ENCODE measurements around the gene PTPN22. TPM values are rescaled to one million over a fixed set of nuclear protein-coding genes. Genes with fewer than 3 reads are reported as not detected.

PTPN22 gene
- total RNA-seq, 4 donors from 2014 or later: 0.27 to 1.4 (median 1.1) TPM

GRCh38 chr1:113898241-113898814 is 26.8 kb upstream of the PTPN22 start:
- TF ChIP-seq, protein P1, sequence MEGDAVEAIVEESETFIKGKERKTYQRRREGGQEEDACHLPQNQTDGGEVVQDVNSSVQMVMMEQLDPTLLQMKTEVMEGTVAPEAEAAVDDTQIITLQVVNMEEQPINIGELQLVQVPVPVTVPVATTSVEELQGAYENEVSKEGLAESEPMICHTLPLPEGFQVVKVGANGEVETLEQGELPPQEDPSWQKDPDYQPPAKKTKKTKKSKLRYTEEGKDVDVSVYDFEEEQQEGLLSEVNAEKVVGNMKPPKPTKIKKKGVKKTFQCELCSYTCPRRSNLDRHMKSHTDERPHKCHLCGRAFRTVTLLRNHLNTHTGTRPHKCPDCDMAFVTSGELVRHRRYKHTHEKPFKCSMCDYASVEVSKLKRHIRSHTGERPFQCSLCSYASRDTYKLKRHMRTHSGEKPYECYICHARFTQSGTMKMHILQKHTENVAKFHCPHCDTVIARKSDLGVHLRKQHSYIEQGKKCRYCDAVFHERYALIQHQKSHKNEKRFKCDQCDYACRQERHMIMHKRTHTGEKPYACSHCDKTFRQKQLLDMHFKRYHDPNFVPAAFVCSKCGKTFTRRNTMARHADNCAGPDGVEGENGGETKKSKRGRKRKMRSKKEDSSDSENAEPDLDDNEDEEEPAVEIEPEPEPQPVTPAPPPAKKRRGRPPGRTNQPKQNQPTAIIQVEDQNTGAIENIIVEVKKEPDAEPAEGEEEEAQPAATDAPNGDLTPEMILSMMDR (IDR thresholded peaks at IDR 0.05): no peak
- TF ChIP-seq POLR2AphosphoS5 (IDR thresholded peaks at IDR 0.05) (no peak), POLR2A (IDR thresholded peaks at IDR 0.05) (no peak), EP300 (IDR thresholded peaks at IDR 0.05) (no peak)
- H3K4me3 ChIP-seq: no peak overlapping the region
- H3K9me3 ChIP-seq: no peaks in the 10 kb centered on the region
- 100% methylated on average over 1 of the region's 1 CpG for WGBS, 2 donors (ENCODE audit: low coverage in 1 of 2)
- no peaks in the 10 kb centered on the region for H3K27me3 ChIP-seq
- peaks cover 0 to 12% (median 2%) of the 10 kb centered on the region in 3 donors for H3K4me1 ChIP-seq
- no peak for ATAC-seq
- no peak overlapping the region for H3K27ac ChIP-seq
- peaks cover 0 to 89% of the 10 kb centered on the region in 2 donors for H3K36me3 ChIP-seq

DNA sequence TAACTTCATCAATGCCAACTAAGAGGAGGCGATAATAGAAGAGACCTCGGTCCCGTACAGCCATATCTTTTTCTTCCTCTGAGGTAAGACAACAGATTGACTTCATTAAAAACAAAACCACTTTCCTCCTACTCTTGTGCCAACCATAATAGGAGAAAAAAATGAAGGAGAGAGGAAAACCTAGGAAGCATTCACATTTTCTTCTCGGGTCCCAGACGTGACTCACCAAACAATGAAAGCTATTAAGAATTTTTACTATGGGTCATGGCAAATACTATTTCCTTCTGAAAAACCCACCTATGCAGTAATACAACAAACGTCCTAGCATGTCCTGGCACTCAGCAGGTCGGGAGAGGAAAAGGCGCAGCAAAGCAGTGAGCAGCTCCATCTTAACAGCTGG is 24.4 kb upstream of the PTPN22 start:
- H3K27ac ChIP-seq: no peak overlapping the region
- H3K9me3 ChIP-seq: no peaks in the 10 kb centered on the region
- TF ChIP-seq POLR2A (IDR thresholded peaks at IDR 0.05): no peak
- TF ChIP-seq, protein P1 (IDR thresholded peaks at IDR 0.05): no peak
- no peak for TF ChIP-seq POLR2AphosphoS5 (IDR thresholded peaks at IDR 0.05)
- WGBS, 2 donors (ENCODE audit: low coverage in 1 of 2): 85 to 88% methylated on average over 6 to 8 of the region's 8 CpGs
- no peaks in the 10 kb centered on the region for H3K27me3 ChIP-seq
- H3K4me1 ChIP-seq: peaks cover 0 to 4% (median 0%) of the 10 kb centered on the region in 3 donors
- no peak for ATAC-seq
- peaks cover 0 to 71% of the 10 kb centered on the region in 2 donors for H3K36me3 ChIP-seq
- no peak overlapping the region for H3K4me3 ChIP-seq

- WGBS, 2 donors (ENCODE audit: low coverage in 1 of 2): 49 to 71% methylated on average over 3 to 6 of the region's 6 CpGs
- no peak overlapping the region for H3K4me3 ChIP-seq
- peaks cover 0 to 63% of the 10 kb centered on the region in 2 donors for H3K36me3 ChIP-seq
- TF ChIP-seq, protein P1 (IDR thresholded peaks at IDR 0.05): no peak
- TF ChIP-seq POLR2AphosphoS5 (IDR thresholded peaks at IDR 0.05): no peak
- TF ChIP-seq POLR2A (IDR thresholded peaks at IDR 0.05): no peak
- no peak for TF ChIP-seq EP300 (IDR thresholded peaks at IDR 0.05)
- ATAC-seq: peak; percentile 66
- no peaks in the 10 kb centered on the region for H3K9me3 ChIP-seq
- peak overlapping the region in 1 of 4 donors; percentile 35 for H3K27ac ChIP-seq
- H3K27me3 ChIP-seq: no peaks in the 10 kb centered on the region
- H3K4me1 ChIP-seq: peaks cover 0 to 4% (median 0%) of the 10 kb centered on the region in 3 donors
Measured at GRCh38 chr1:113895098-113895497, 23.6 kb upstream of the PTPN22 start.

DNA sequence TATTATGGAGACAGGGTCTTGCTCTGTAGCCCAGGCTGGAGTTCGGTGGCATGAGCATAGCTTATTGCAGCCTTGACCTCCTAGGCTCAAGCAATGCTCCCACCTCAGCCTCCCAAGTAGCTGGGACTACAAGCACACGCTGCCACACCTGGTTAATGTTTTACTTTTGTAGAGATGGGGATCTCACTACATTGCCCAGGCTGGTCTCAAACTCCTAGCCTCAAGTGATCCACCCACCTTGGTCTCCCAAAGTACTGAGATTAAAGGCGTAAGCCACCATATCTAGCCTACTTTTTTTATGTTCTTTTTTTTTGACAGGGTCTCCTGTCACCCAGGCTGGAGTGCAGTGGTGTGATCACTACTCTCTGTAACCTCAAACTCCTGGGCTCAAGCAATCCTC is 21.8 kb upstream of the PTPN22 start:
- H3K4me3 ChIP-seq: no peak overlapping the region
- TF ChIP-seq, protein P1 (IDR thresholded peaks at IDR 0.05): no peak
- no peak for TF ChIP-seq POLR2A (IDR thresholded peaks at IDR 0.05)
- no peak for TF ChIP-seq EP300 (IDR thresholded peaks at IDR 0.05)
- TF ChIP-seq POLR2AphosphoS5 (IDR thresholded peaks at IDR 0.05): no peak

GRCh38 chr1:113891631-113892220 is 20.2 kb upstream of the PTPN22 start:
- no peak overlapping the region for H3K27ac ChIP-seq
- TF ChIP-seq, protein P1 (IDR thresholded peaks at IDR 0.05): no peak
- TF ChIP-seq POLR2AphosphoS5 (IDR thresholded peaks at IDR 0.05) (no peak), POLR2A (IDR thresholded peaks at IDR 0.05) (no peak), EP300 (IDR thresholded peaks at IDR 0.05) (no peak)
- no peaks in the 10 kb centered on the region for H3K4me1 ChIP-seq
- no peaks in the 10 kb centered on the region for H3K9me3 ChIP-seq
- no peaks in the 10 kb centered on the region for H3K27me3 ChIP-seq
- whole genome bisulfite sequencing, 2 donors (ENCODE audit: low coverage in 1 of 2): 83 to 90% methylated on average over 1 to 11 of the region's 11 CpGs
- H3K36me3 ChIP-seq: peaks cover 0 to 29% of the 10 kb centered on the region in 2 donors
- no peak for ATAC-seq
- H3K4me3 ChIP-seq: no peak overlapping the region

More for the DNA sequence above, 21.8 kb upstream of the PTPN22 start:
- H3K27ac ChIP-seq: no peak overlapping the region
- ATAC-seq: no peak
- 93 to 97% methylated on average over 3 of the region's 3 CpGs for WGBS, 2 donors (ENCODE audit: low coverage in 1 of 2)
- no peaks in the 10 kb centered on the region for H3K9me3 ChIP-seq
- no peaks in the 10 kb centered on the region for H3K4me1 ChIP-seq
- H3K27me3 ChIP-seq: no peaks in the 10 kb centered on the region
- H3K36me3 ChIP-seq: peaks cover 0 to 44% of the 10 kb centered on the region in 2 donors
